Lung (tissue), 12 donors: Measurements from ENCODE around the gene PPT2. TPM values are rescaled to one million over a fixed set of nuclear protein-coding genes. Genes with fewer than 3 reads are reported as not detected.

Experiments used
- ATAC-seq: fragments of 200-7000 bp; cut with Tn5 transposase; one replicate; pipeline ENCODE4 v1.9.1; 2020; ENCODE audit warnings: moderate number of reproducible peaks; ENCODE audit not compliant: insufficient read depth, low FRiP score
- DNase-seq, 3 donors: peaks; one replicate each; pipeline ENCODE4 v3.0.0-alpha.2; 2013 to 2017
- H3K27ac ChIP-seq, 2 donors: one replicate each; pipeline ENCODE4 v1.5.1; 2013; ENCODE audit warnings: mild to moderate bottlenecking in 2 of 2, moderate library complexity in 2 of 2, control low read depth in 1 of 2, inconsistent platforms in 1 of 2, low read depth in 1 of 2, low read length in 1 of 2
- H3K27me3 ChIP-seq, 3 donors: one replicate each; pipeline ENCODE4 v1.5.1; 2013; ENCODE audit warnings: low read length in 2 of 3; ENCODE audit not compliant: control insufficient read depth in 3 of 3, insufficient read depth in 3 of 3
- H3K36me3 ChIP-seq, 4 donors: one replicate each; pipeline ENCODE4 v1.5.1; 2013; ENCODE audit warnings: low read length in 4 of 4, mild to moderate bottlenecking in 1 of 4, moderate library complexity in 1 of 4; ENCODE audit not compliant: control insufficient read depth in 4 of 4, insufficient read depth in 4 of 4
- H3K4me1 ChIP-seq, 5 donors: one replicate each; pipeline ENCODE4 v1.5.1; 2013; ENCODE audit warnings: low read length in 5 of 5, mild to moderate bottlenecking in 2 of 5, moderate library complexity in 1 of 5; ENCODE audit not compliant: control insufficient read depth in 5 of 5, insufficient read depth in 5 of 5
- H3K4me3 ChIP-seq: one replicate; pipeline ENCODE4 v1.5.1; 2013; ENCODE audit warnings: mild to moderate bottlenecking, control low read depth, moderate library complexity
- H3K9ac ChIP-seq, 2 donors: one replicate each; pipeline ENCODE4 v1.5.1; 2013; ENCODE audit warnings: low read length in 2 of 2, control low read depth in 1 of 2; ENCODE audit not compliant: insufficient read depth in 1 of 2
- H3K9me3 ChIP-seq, 4 donors: one replicate each; pipeline ENCODE4 v1.5.1; 2013; ENCODE audit warnings: low read length in 3 of 4, mild to moderate bottlenecking in 1 of 4, moderate library complexity in 1 of 4; ENCODE audit not compliant: control insufficient read depth in 4 of 4, insufficient read depth in 3 of 4
- CTCF ChIP-seq: IDR thresholded peaks from 2 replicates; pipeline ENCODE4 v1.5.1; 2012; ENCODE audit warnings: mild to moderate bottlenecking; ENCODE audit errors: control extremely low read depth, extremely low read depth
- WGBS, 2 donors: extraction: QIAGEN DNeasy Blood & Tissue Kit; methylation state at CpG; one replicate each; pipeline ENCODE4 v1.1.7; 2013; 5-methylcytosine and 5-hydroxymethylcytosine counted together
- polyA plus RNA-seq, 2 donors: library from polyadenylated mRNA; stranded (reverse); fragments of 200-250 nt; gene quantifications; one replicate each; pipeline ENCODE4 v1.2.1, GENCODE V29; 2013
- total RNA-seq, 2 donors: library from RNA; depleted of rRNA in 1 of 2; stranded (reverse); fragments of >200 nt in 1 of 2; gene quantifications; one replicate each; pipeline ENCODE4 v1.2.1, GENCODE V29; 2014 to 2021
- donor health status: control.
- donor health status: control.
- donor health status: Bipolar disorder and iron deficiency.
- donor health status: healthy.
- donor health status: DM: yes; HTN: yes; CAD: no.

The PPT2 gene
- total and polyA plus RNA-seq, 4 donors: 5.7 to 212 (median 11.1) TPM

GRCh38 chr6:32171234-32171633, 17.3 kb downstream of the PPT2 start:
- Histone ChIP-seq H3K9me3 (no peaks in the 10 kb centered on the region), H3K27ac (no peak overlapping the region), H3K9ac (no peak overlapping the region), H3K4me1 (peaks cover 0 to 24% (median 8%) of the 10 kb centered on the region in 5 donors), H3K36me3 (peaks cover 3 to 32% (median 19%) of the 10 kb centered on the region in 4 donors), H3K27me3 (no peaks in the 10 kb centered on the region), H3K4me3 (no peak overlapping the region)
- 96% methylated on average over 6 of the region's 6 CpGs for WGBS, 2 donors
- ATAC-seq (no peak), DNase-seq (no peak)
- TF ChIP-seq CTCF: no peak

GRCh38 chr6:32173051-32173727, 19.2 kb downstream of the PPT2 start:
- H3K27me3 ChIP-seq: no peaks in the 10 kb centered on the region
- DNase-seq: no peak
- peaks cover 0 to 18% (median 17%) of the 10 kb centered on the region in 4 donors for H3K36me3 ChIP-seq
- no peak overlapping the region for H3K4me3 ChIP-seq
- no peak for TF ChIP-seq CTCF
- no peaks in the 10 kb centered on the region for H3K9me3 ChIP-seq
- WGBS, 2 donors: 62 to 76% methylated on average over 4 of the region's 4 CpGs
- H3K4me1 ChIP-seq: peaks cover 0 to 37% (median 18%) of the 10 kb centered on the region in 5 donors
- H3K9ac ChIP-seq: peak overlapping the region in 1 of 2 donors; percentile 31
- H3K27ac ChIP-seq: no peak overlapping the region
- ATAC-seq: no peak

GRCh38 chr6:32174416-32174815, 20.5 kb downstream of the PPT2 start:
- no peaks in the 10 kb centered on the region for H3K9me3 ChIP-seq
- no peak overlapping the region for H3K9ac ChIP-seq
- H3K27ac ChIP-seq: no peak overlapping the region
- peaks cover 0 to 19% (median 14%) of the 10 kb centered on the region in 4 donors for H3K36me3 ChIP-seq
- no peak for TF ChIP-seq CTCF
- ATAC-seq (no peak), DNase-seq (no peak)
- peaks cover 2 to 45% (median 24%) of the 10 kb centered on the region in 5 donors for H3K4me1 ChIP-seq
- 89 to 97% methylated on average over 1 of the region's 1 CpG for WGBS, 2 donors
- no peaks in the 10 kb centered on the region for H3K27me3 ChIP-seq
- no peak overlapping the region for H3K4me3 ChIP-seq
